Heart left ventricle (tissue), 13 donors: ENCODE data around the gene NTPCR.
A peak's percentile ranks its signal among the peaks of the same experiment; 100 is the strongest.

Experiments used
- CTCF ChIP-seq, 12 donors: fragments of 200-600 bp; sonication (generic) in 4 of 12; IDR thresholded peaks; one replicate each; pipeline versions ENCODE4 v1.5.0 to v1.8.0; 2018 to 2022; ENCODE audit warnings: antibody characterized with exemption in 12 of 12, mild to moderate bottlenecking in 5 of 12
- POLR2A ChIP-seq, 2 donors: fragments of 450-650 bp; IDR thresholded peaks; one replicate each; pipeline ENCODE4 v1.6.1; 2017; ENCODE audit warnings: antibody characterized with exemption in 2 of 2, mild to moderate bottlenecking in 2 of 2, moderate library complexity in 2 of 2
- donor health status: ischemic (EF 13 %, LVEDD 7.1; RV severe dilation, severe dysfunction).
- donor health status: DM: no; HTN: yes; CAD: no.
- donor health status: DM: no; HTN: no; CAD: no.
- donor health status: ischemic (EF 25% LVEDD 6.9; RV normal size, moderate dysfunction).
- donor health status: ischemic (EF 25% LVEDD 5.7; RV mildly dilated, moderate dysfunction).
- donor health status: ischemic (EF 35%, LVEDD 5.7; RV mildly dilated, moderate dysfunction).
- donor health status: nonischemic (EF 11% LVEDD 7.7; RV severe dilation, severe dysfunction).
- donor health status: DM: yes; HTN: yes; CAD: no.
- donor health status: PGD.
- donor health status: ischemic (EF 29% LVEDD 5.4; RV normal size, mild dysfunction).
- donor health status: nonischemic (EF 23%, LVEDD 6.1; RV moderate dilation, normal function).

GRCh38 chr1:233025157-233025556 lies 74.7 kb downstream of the NTPCR start:
- TF ChIP-seq CTCF (IDR thresholded peaks at IDR 0.05) (peak; percentile 29 to 74 (median 56)), POLR2A (IDR thresholded peaks at IDR 0.05) (no peak)
